Skeletal muscle satellite cell (primary cell): Measurements from ENCODE around the gene BAIAP3.

Experiments used
- H3K27me3 ChIP-seq: 2 replicates; pipeline ENCODE4 v1.7.0; 2013; ENCODE audit warnings: low read length; ENCODE audit not compliant: control insufficient read depth, insufficient read depth
- H3K36me3 ChIP-seq: 2 replicates; pipeline ENCODE4 v1.7.0; 2013; ENCODE audit warnings: mild to moderate bottlenecking, control low read depth, low read length; ENCODE audit not compliant: insufficient read depth
- H3K4me1 ChIP-seq: 2 replicates; pipeline ENCODE4 v1.7.0; 2013; ENCODE audit warnings: low read length; ENCODE audit not compliant: control insufficient read depth, insufficient read depth
- H3K4me2 ChIP-seq: 2 replicates; pipeline ENCODE4 v1.7.0; 2013; ENCODE audit warnings: mild to moderate bottlenecking, low read length
- H3K4me3 ChIP-seq: 2 replicates; pipeline ENCODE4 v1.7.0; 2013; ENCODE audit warnings: low read length
- H3K9ac ChIP-seq: 2 replicates; pipeline ENCODE4 v1.7.0; 2013; ENCODE audit warnings: mild to moderate bottlenecking, low read depth, low read length, moderate library complexity
- H3K9me3 ChIP-seq: replicated peaks from 2 replicates; pipeline ENCODE4 v1.7.0; 2013; ENCODE audit warnings: mild to moderate bottlenecking, control low read depth, low read length

Gene BAIAP3

GRCh38 chr16:1312903-1313302, 20.5 kb upstream of the BAIAP3 start:
- H3K36me3 ChIP-seq, result peaks cover 50% of the 10 kb centered on the region
- peak overlapping the region; percentile 23 for H3K4me2 ChIP-seq
- peaks cover 22% of the 10 kb centered on the region for H3K4me1 ChIP-seq
- H3K4me3 ChIP-seq, result no peak overlapping the region
- H3K9ac ChIP-seq, result no peak overlapping the region
- no peaks in the 10 kb centered on the region for H3K27me3 ChIP-seq
- no peaks in the 10 kb centered on the region for H3K9me3 ChIP-seq

DNA sequence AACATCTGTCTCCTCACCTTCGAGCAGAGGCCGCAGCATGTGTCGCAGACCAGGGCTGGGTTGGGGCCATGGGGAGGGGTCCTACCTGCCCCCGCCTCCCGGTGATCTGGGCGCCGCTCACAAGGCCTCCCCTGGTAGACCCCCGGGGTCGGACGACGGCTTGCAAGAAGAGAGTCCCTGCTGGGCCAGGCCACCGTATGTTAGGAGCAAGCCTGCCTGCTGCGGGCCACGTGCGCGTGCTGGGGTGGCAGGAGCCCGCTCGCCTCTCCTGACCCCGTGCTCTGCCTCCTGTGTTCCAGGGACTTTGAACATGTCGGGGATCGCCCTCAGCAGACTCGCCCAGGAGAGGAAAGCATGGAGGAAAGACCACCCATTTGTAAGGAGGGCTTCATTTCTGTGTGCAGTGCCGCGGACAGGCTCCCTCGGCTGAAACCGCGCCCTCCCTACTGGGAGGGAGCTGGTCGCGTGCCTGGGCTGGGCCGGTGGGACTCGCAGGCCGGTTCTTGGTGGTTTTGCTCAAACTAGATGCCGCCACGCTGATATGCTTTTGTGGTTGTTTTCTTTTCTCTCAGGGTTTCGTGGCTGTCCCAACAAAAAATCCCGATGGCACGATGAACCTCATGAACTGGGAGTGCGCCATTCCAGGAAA, 19.6 kb upstream of the BAIAP3 start:
- H3K27me3 ChIP-seq, result no peaks in the 10 kb centered on the region
- no peak overlapping the region for H3K9ac ChIP-seq
- H3K4me3 ChIP-seq, result no peak overlapping the region
- H3K9me3 ChIP-seq, result no peaks in the 10 kb centered on the region
- no peak overlapping the region for H3K4me2 ChIP-seq
- H3K36me3 ChIP-seq, result peaks cover 60% of the 10 kb centered on the region
- peaks cover 22% of the 10 kb centered on the region for H3K4me1 ChIP-seq

DNA sequence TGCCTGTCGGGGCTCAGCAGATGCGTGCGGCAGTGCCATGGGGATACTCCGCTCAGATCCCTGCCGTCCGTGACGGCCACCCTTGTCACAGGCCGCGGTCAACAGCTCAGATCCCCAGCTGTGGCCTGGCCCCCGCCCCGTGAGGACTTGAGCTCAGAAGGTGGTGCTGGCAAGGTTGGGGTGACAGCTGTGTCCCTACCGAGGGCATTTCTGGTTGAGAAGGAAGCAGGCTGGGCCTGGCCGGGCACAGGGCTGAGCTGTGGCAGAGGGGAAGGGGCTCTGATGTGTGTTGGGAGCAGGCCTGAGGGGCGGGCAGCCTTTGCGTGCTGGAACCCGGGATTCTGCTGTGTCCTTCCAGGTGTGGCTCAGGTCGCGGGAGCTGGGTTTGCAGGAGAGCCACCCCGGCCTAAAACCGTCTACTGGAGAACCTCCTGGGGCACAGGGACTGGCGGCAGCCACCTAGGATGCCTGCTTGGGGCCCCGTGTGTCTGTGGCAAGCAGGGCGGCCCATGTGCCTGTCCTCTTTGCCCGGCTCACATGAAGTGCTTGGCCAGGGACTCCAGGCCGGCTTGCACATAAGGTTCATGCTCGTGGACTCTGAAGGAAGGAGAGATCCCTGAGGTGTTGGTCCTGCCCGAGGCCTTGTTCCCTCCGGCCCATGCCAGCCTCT, 18.9 kb upstream of the BAIAP3 start:
- no peak overlapping the region for H3K4me3 ChIP-seq
- peaks cover 22% of the 10 kb centered on the region for H3K4me1 ChIP-seq
- H3K27me3 ChIP-seq, result no peaks in the 10 kb centered on the region
- H3K4me2 ChIP-seq, result no peak overlapping the region
- no peak overlapping the region for H3K9ac ChIP-seq
- H3K36me3 ChIP-seq, result peaks cover 67% of the 10 kb centered on the region
- H3K9me3 ChIP-seq, result no peaks in the 10 kb centered on the region

- Histone ChIP-seq H3K4me1 (peaks cover 22% of the 10 kb centered on the region), H3K36me3 (peaks cover 75% of the 10 kb centered on the region), H3K27me3 (no peaks in the 10 kb centered on the region), H3K9me3 (no peaks in the 10 kb centered on the region), H3K4me2 (no peak overlapping the region), H3K4me3 (no peak overlapping the region), H3K9ac (no peak overlapping the region)
Measured at GRCh38 chr16:1315081-1316032, 18.1 kb upstream of the BAIAP3 start.

DNA sequence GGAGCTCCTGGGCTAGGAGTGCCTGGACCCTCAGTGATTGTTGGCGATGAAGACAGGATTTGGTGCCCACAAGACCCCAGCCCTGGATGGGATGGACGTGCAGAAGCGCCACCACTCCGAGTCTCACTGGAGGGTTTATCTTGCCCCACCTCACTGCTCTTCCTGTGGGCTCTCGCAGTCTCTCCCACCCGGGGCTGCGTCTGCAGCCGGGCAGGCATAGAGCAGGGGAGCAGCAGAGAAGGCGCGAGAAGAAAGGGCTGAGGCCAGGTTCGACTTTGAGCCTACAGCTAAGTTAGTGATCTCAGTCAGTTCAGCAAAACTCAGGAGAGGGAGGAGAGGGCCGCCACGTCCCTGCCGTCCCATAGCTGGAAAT, 17.4 kb upstream of the BAIAP3 start:
- Histone ChIP-seq H3K36me3 (peaks cover 81% of the 10 kb centered on the region), H3K9ac (no peak overlapping the region), H3K4me3 (no peak overlapping the region)

GRCh38 chr16:1317479-1318267, 15.8 kb upstream of the BAIAP3 start:
- Histone ChIP-seq H3K4me1 (peaks cover 4% of the 10 kb centered on the region), H3K4me3 (no peak overlapping the region), H3K4me2 (no peak overlapping the region), H3K9ac (no peak overlapping the region), H3K27me3 (no peaks in the 10 kb centered on the region), H3K36me3 (peaks cover 83% of the 10 kb centered on the region), H3K9me3 (no peaks in the 10 kb centered on the region)

More for the DNA sequence above, 17.4 kb upstream of the BAIAP3 start:
- Histone ChIP-seq H3K27me3 (no peaks in the 10 kb centered on the region), H3K9me3 (no peaks in the 10 kb centered on the region), H3K4me1 (peaks cover 20% of the 10 kb centered on the region), H3K4me2 (no peak overlapping the region)

DNA sequence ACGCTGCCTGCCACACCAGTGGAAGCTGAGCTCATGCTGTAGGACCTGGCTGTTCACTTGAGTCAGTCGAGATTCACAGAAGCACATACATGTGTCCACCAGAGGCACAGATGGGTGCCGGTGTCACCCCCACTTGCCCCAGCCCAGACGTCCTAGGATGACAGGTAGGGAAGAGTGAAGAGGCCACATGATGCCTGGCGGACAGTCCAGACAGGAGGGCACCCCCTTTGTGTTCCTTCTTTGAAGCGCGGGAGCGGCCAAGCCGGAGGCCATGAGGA, 15.2 kb upstream of the BAIAP3 start:
- Histone ChIP-seq H3K27me3 (no peaks in the 10 kb centered on the region), H3K9me3 (no peaks in the 10 kb centered on the region), H3K9ac (no peak overlapping the region), H3K36me3 (peaks cover 79% of the 10 kb centered on the region), H3K4me1 (no peaks in the 10 kb centered on the region), H3K4me3 (no peak overlapping the region), H3K4me2 (no peak overlapping the region)

- H3K9me3 ChIP-seq, result no peaks in the 10 kb centered on the region
- H3K4me1 ChIP-seq, result no peaks in the 10 kb centered on the region
- no peak overlapping the region for H3K4me2 ChIP-seq
- H3K36me3 ChIP-seq, result peaks cover 84% of the 10 kb centered on the region
- H3K4me3 ChIP-seq, result no peak overlapping the region
- no peaks in the 10 kb centered on the region for H3K27me3 ChIP-seq
- no peak overlapping the region for H3K9ac ChIP-seq
Measured at GRCh38 chr16:1319041-1319440, 14.4 kb upstream of the BAIAP3 start.

- no peak overlapping the region for H3K4me2 ChIP-seq
- no peak overlapping the region for H3K4me3 ChIP-seq
- peaks cover 84% of the 10 kb centered on the region for H3K36me3 ChIP-seq
- H3K27me3 ChIP-seq, result no peaks in the 10 kb centered on the region
- no peak overlapping the region for H3K9ac ChIP-seq
- H3K4me1 ChIP-seq, result no peaks in the 10 kb centered on the region
- H3K9me3 ChIP-seq, result no peaks in the 10 kb centered on the region
Measured at GRCh38 chr16:1320097-1320496, 13.3 kb upstream of the BAIAP3 start.

GRCh38 chr16:1320658-1321240, 12.7 kb upstream of the BAIAP3 start:
- no peak overlapping the region for H3K4me2 ChIP-seq
- no peaks in the 10 kb centered on the region for H3K9me3 ChIP-seq
- no peak overlapping the region for H3K9ac ChIP-seq
- H3K4me3 ChIP-seq, result no peak overlapping the region
- no peaks in the 10 kb centered on the region for H3K27me3 ChIP-seq
- H3K4me1 ChIP-seq, result no peaks in the 10 kb centered on the region
- peaks cover 84% of the 10 kb centered on the region for H3K36me3 ChIP-seq

GRCh38 chr16:1322407-1322806, 11.0 kb upstream of the BAIAP3 start:
- Histone ChIP-seq H3K9ac (no peak overlapping the region), H3K27me3 (no peaks in the 10 kb centered on the region), H3K4me1 (no peaks in the 10 kb centered on the region), H3K36me3 (peaks cover 70% of the 10 kb centered on the region), H3K9me3 (no peaks in the 10 kb centered on the region), H3K4me3 (no peak overlapping the region), H3K4me2 (no peak overlapping the region)
